ENCODE measurements around the gene CEACAM6.
"Not testable (repeated sequence)": the region's sequence is repeated elsewhere in the genome, so short reads cannot be mapped to it uniquely, and the experiment has no call there.

The CEACAM6 gene

DNA sequence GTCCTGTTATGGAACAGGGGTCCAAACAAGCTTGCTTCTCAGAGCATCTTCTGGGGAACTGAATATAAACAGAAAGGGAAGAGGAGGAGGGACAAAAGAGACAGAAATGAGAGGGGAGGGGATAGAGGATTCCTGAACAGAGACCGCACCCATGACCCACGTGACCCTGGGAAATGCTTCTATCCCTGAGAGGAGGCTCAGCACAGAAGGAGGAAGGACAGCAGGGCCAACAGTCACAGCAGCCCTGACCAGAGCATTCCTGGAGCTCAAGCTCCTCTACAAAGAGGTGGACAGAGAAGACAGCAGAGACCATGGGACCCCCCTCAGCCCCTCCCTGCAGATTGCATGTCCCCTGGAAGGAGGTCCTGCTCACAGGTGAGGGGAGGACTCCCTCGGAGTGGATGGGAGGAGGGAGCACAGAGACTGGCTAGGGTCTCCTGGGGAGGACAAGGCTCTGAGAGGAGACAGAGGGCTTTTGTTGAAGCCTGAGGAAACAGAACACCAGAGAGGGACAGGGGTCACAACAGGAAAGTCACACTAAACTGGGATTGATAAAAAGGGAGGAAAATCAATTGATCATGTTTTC lies at the start of gene CEACAM6:
Gene CEACAM6, plus strand, starts transcription at position 203 of the 586 bp plus-strand sequence. Its CDS starts 109 bp downstream, at position 312.
- DNase-seq (ENCODE audit: low read depth): no peak
- no peak within 1 kb of the TSS for H3K4me3 ChIP-seq (ENCODE audit: low read depth, low read length)

DNA sequence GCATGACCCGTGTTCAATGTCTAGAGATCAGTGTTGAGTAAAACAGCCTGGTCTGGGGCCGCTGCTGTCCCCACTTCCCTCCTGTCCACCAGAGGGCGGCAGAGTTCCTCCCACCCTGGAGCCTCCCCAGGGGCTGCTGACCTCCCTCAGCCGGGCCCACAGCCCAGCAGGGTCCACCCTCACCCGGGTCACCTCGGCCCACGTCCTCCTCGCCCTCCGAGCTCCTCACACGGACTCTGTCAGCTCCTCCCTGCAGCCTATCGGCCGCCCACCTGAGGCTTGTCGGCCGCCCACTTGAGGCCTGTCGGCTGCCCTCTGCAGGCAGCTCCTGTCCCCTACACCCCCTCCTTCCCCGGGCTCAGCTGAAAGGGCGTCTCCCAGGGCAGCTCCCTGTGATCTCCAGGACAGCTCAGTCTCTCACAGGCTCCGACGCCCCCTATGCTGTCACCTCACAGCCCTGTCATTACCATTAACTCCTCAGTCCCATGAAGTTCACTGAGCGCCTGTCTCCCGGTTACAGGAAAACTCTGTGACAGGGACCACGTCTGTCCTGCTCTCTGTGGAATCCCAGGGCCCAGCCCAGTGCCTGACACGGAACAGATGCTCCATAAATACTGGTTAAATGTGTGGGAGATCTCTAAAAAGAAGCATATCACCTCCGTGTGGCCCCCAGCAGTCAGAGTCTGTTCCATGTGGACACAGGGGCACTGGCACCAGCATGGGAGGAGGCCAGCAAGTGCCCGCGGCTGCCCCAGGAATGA lies 48.4 kb upstream of the CEACAM6 start:
- DNase-seq (ENCODE audit: low read depth): no peak
- no peak overlapping the region for H3K4me3 ChIP-seq (ENCODE audit: low read depth, low read length)

DNA sequence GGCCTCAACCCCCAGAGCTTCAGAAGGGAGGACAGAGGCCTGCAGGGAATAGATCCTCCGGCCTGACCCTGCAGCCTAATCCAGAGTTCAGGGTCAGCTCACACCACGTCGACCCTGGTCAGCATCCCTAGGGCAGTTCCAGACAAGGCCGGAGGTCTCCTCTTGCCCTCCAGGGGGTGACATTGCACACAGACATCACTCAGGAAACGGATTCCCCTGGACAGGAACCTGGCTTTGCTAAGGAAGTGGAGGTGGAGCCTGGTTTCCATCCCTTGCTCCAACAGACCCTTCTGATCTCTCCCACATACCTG lies 47.9 kb upstream of the CEACAM6 start:
- DNase-seq (ENCODE audit: low read depth): no peak
- no peak overlapping the region for H3K4me3 ChIP-seq (ENCODE audit: low read depth, low read length)

DNA sequence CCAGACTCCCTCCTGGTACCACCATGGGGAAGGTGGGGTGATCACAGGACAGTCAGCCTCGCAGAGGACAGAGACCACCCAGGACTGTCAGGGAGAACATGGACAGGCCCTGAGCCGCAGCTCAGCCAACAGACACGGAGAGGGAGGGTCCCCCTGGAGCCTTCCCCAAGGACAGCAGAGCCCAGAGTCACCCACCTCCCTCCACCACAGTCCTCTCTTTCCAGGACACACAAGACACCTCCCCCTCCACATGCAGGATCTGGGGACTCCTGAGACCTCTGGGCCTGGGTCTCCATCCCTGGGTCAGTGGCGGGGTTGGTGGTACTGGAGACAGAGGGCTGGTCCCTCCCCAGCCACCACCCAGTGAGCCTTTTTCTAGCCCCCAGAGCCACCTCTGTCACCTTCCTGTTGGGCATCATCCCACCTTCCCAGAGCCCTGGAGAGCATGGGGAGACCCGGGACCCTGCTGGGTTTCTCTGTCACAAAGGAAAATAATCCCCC lies 47.4 kb upstream of the CEACAM6 start:
- H3K4me3 ChIP-seq (ENCODE audit: low read depth, low read length): no peak overlapping the region
- no peak for DNase-seq (ENCODE audit: low read depth)

DNA sequence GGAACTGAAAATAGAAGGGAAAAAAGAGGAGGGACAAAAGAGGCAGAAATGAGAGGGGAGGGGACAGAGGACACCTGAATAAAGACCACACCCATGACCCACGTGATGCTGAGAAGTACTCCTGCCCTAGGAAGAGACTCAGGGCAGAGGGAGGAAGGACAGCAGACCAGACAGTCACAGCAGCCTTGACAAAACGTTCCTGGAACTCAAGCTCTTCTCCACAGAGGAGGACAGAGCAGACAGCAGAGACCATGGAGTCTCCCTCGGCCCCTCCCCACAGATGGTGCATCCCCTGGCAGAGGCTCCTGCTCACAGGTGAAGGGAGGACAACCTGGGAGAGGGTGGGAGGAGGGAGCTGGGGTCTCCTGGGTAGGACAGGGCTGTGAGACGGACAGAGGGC lies 46.8 kb upstream of the CEACAM6 start, which contains the start of gene CEACAM5:
Gene CEACAM5, plus strand, starts transcription at position 146 of the 400 bp plus-strand sequence. Its CDS starts 106 bp downstream, at position 252.
- DNase-seq (ENCODE audit: low read depth): no peak
- H3K4me3 ChIP-seq (ENCODE audit: low read depth, low read length): no peak within 1 kb of the TSS

DNA sequence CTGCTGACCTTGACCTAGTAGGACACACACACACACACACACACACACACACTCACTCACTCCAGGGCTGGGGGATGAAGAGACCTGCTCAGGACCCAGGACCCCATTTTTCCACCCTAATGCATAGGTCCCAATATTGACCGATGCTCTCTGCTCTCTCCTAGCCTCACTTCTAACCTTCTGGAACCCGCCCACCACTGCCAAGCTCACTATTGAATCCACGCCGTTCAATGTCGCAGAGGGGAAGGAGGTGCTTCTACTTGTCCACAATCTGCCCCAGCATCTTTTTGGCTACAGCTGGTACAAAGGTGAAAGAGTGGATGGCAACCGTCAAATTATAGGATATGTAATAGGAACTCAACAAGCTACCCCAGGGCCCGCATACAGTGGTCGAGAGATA lies 45.8 kb upstream of the CEACAM6 start:
- not testable (repeated sequence) for H3K4me3 ChIP-seq (ENCODE audit: low read depth, low read length); DNase-seq (ENCODE audit: low read depth)

DNA sequence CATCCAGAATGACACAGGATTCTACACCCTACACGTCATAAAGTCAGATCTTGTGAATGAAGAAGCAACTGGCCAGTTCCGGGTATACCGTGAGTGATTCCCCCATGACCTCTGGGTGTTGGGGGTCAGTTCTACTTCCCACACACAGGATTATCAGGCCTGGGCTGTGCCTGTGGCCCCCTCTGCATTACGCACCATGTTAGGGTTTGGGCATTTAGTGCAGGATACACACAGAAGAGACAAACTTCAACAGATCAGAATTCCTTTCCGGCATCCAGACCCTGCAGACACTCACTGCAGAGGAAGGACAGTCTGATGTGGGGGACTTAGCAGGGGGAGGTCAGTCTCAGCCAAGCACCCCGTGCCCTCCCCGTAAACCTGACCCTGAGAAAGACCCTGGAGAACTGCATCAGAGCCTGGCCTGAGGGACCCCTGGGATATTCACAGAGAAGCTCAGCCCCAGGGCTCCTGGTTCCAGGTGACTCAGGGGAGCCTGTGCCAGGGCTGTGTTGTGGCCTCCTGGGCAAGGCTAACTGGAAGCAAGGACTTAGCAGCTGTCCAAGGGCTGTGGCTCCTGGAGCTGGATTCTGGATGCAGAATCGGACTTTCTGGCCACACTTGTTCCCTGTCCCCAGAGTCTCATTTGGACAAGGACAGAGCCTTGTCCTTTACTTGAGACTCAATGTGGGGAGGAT lies 45.2 kb upstream of the CEACAM6 start:
- H3K4me3 ChIP-seq (ENCODE audit: low read depth, low read length): no peak overlapping the region

DNA sequence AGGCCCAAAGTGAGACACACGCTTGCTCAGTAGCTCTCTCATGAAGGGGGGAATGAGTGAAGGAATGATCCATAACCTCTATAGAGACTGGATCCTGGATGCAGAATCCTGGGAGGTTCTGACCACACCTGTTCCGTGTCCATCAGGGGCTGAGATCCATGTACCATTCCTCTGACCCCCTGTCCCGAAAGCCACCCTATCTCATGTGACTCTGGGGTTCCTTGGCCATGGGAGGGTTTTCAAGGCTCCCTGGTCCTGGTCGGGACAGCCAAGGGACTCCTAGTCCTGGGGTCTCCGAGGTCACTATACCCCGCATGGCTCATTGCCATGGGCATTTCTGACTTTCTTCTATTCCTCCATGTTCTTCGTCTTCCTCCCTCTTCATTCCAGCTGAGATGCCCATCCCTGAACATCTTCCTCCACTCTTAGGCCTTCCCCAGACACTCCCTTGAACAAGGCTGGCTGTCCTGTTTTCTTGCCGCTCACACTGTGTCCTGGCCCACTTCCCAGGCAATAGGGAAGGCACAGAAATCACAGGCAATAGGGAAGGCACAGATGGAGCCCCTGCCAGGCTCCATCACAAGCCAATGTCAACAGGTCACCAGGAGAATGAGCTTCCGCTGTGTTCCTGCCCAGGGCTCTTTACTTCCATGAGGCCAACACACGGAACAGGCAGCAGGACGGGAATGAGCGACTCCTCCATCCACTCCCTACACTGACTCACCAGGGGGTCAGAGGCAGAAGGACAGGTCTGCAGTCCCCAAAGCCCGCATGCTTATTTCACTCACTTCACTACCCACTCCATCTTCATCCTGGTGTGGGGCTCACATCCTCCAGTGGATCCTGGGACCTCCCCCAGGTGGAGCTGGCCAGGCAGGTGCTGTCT lies 43.7 kb upstream of the CEACAM6 start:
- no peak overlapping the region for H3K4me3 ChIP-seq (ENCODE audit: low read depth, low read length)

More for the DNA sequence above, 45.2 kb upstream of the CEACAM6 start:
- DNase-seq (ENCODE audit: low read depth): no peak

DNA sequence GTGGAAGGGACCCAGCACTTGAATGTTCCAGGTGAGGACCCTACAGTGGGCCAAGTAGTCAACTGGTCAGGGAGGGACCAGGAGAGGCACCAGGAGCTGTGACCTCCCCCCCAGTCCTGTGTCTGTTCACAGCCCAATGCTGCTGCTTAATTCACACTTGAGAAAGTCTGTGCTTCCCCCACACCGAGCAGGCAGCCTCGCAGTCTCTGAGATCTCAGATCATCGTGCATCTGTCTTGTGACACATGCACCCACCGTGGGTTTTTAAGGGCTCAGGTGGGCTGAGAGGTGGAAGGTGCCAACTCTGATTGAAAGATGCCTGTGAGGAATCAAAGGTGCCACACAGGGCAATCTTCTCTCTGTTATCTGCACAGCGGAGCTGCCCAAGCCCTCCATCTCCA lies 40.7 kb upstream of the CEACAM6 start:
- H3K4me3 ChIP-seq (ENCODE audit: low read depth, low read length): no peak overlapping the region
- no peak for DNase-seq (ENCODE audit: low read depth)

More for the DNA sequence above, 43.7 kb upstream of the CEACAM6 start:
- DNase-seq (ENCODE audit: low read depth): no peak

DNA sequence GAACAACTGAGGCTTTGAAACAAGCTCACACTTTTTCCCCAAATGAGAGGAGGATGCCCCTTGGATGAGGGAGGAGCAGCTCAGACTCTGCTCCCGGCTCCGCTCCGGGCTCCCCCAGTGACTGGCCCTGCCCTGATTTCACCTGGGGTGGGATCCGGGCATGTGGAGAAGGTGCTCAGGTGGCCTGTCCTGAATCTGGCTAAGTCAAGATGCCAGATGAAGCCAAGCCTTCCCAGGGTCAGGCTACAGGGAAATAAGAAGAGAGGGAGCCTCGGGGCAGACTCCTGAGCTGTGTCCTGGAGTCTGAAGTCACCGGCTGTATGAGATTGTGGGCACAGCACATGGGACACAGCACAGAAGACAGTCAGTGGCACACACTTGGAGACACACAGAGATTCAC lies 36.6 kb upstream of the CEACAM6 start:
- no peak for DNase-seq (ENCODE audit: low read depth)
- no peak overlapping the region for H3K4me3 ChIP-seq (ENCODE audit: low read depth, low read length)

DNA sequence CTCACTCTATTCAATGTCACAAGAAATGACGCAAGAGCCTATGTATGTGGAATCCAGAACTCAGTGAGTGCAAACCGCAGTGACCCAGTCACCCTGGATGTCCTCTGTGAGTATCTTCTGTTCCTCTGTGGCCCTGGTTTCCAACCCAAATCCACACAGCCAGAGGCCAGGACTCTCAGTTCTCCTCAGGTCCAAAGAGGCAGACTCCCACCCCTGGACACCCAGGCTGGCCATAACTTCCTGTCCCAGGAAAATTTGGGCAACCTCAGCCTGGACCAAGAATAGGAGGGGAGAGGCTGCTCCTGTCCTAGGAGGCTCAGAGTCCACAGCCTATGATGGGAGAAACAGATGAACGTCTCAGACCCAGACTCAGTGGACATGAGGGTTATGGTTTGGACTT lies 35.2 kb upstream of the CEACAM6 start:
- H3K4me3 ChIP-seq (ENCODE audit: low read depth, low read length): no peak overlapping the region
- DNase-seq (ENCODE audit: low read depth): no peak

DNA sequence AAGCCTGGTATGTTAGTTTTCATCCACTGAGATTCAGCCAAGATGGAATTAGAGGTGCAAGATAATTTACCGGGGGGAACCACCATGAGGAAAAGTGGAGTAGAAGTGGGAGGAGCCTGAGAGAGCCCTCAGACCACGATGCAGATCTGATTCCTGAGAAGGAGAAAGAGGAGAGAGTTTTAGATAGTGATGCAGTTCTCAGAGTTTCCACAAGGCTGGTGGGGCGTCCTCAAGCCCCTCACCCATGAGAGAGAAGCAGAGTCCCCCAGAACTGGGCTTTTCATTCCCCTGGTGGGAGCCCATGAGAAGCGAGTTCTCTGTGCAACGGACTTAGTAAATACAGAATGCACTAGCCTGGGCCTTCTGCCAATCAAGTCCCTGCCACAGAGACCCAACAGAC lies 28.8 kb upstream of the CEACAM6 start:
- H3K4me3 ChIP-seq (ENCODE audit: low read depth, low read length): no peak overlapping the region
- no peak for DNase-seq (ENCODE audit: low read depth)

DNA sequence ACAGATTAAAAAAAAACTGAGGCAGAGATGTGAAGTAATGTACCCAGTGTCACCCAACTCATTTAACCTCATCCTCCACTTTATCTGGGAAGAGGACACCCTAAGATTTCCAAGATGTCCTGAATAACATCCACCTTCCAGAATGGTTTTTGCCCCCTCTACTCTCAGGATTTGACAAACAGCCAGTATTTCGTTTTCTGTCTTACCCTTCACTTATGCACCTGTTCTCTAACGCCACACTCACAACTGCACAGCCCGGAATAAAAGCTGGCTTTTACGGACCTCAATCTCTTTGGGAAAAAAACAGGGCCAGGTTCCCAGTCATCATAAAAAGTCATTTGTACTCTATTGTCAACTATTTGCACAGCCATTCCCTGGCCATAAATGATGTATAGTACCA lies 21.2 kb upstream of the CEACAM6 start:
- DNase-seq (ENCODE audit: low read depth): no peak
- H3K4me3 ChIP-seq (ENCODE audit: low read depth, low read length): no peak overlapping the region

DNA sequence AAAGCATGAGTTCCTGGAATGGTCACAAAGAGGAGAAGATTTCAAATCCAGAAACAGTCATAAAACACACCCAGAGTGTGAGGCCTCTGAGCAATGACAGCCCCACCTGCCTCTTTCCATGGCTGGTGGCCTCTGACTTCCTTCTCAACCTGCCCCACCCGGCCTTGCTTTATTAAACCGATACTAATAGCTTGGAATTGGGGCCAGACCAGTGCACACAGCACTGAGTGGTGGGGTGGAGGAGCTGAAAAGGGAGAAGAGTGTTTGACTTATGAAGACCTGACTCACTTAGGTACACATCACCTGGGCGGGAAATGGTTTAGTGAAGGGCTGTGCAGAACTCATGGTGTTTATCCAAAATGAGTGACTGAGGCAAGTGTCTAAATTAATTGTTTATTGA lies 20.7 kb upstream of the CEACAM6 start:
- DNase-seq (ENCODE audit: low read depth): no peak
- no peak overlapping the region for H3K4me3 ChIP-seq (ENCODE audit: low read depth, low read length)

DNA sequence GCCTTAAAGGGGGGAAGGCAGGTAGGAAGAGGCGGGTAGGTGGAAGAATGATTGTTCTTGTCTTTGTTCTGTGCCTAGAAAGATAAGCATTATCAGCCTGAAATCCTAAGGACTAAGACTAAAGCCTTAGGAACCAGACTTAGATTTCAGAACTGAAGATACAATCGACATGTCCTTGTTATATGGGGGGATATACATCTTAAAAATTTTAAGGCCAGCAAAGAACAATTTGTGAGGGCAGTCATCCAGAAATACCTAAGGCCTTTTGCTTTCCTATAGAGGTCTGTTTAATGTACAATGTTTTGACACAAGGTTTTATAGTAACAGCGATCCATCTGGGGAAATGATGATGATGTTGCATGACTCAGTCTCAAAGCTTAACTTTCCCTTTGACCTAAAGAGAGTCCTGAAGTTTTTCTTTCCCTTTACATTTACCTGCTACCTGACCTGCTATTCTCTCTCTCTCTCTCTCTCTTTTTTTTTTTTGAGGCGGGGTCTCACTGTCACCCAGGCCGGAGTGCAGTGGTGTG lies 20.2 kb upstream of the CEACAM6 start:
- no peak overlapping the region for H3K4me3 ChIP-seq (ENCODE audit: low read depth, low read length)
- DNase-seq (ENCODE audit: low read depth): no peak

DNA sequence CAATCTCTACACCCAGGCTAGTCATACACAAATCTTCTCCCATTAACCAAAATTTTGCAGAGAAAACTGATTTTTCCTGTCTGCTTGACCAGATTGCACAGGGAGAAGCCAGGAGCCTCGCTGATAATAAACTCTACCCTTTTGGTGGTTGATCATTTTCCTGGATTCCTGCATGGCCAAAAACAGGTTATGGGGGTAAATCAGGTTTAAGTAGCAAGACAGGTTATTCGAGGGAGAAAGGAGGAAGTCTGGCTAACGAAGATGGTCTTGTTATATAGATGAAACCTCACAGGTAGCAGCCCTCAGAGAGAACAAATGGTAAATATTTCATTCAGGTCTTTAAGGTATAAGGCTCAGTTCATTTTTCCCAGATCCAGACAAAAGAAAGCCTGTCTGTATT lies 16.0 kb upstream of the CEACAM6 start:
- no peak overlapping the region for H3K4me3 ChIP-seq (ENCODE audit: low read depth, low read length)
- DNase-seq (ENCODE audit: low read depth): no peak

DNA sequence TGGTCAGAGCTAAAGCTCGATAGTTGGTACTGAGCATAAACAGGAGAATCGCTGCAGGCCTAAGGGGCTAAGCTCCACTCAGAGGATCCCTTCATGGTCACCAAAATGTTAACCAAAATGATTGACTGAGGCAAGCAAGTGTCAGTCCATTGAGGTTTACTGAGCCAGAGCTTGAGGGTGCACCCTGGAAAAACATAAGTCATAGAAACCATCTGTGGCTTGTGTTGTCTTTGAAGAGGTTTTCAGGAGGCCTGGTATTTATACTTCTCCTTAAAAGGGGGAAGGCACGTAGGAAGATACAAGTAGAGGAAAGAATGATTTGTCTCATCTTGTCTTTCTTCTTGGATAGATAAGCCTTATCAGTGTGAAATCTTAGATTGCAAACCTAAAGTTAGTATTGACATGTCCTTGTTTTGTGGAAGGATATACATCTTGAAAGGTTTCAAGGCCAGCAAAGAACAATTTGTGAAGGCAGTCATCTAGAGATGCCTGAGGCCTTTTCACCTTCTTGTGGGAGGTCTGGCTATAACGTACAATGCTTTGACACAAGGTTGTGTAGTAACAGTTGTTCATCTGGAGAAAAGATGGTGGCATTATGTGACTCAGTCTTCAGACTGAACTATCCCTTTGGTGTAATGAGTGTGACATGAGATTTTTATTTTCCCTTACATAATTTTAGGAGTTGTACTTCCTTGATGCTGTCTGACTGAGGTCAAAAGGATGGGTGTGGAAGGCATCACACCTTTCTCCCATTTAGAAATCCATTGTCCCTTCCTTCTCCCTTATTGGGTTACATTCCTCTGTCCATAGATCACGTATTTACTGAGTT lies 14.7 kb upstream of the CEACAM6 start:
- no peak for DNase-seq (ENCODE audit: low read depth)
- no peak overlapping the region for H3K4me3 ChIP-seq (ENCODE audit: low read depth, low read length)

DNA sequence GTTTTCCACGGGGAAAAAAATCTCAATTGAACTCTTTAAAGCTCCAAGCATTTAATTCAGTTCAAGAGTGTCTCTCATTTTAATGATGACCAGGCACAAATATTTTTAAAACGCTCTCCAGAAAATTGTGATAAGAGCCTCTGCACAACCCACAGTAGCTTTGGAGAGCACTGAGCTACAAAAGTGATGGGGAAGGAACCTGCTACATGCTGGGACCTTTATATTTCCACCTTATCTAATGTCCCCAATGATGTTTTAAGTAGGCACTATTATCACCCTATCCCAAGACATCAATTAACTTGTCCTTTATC lies 14.1 kb upstream of the CEACAM6 start:
- no peak for DNase-seq (ENCODE audit: low read depth)
- no peak overlapping the region for H3K4me3 ChIP-seq (ENCODE audit: low read depth, low read length)

DNA sequence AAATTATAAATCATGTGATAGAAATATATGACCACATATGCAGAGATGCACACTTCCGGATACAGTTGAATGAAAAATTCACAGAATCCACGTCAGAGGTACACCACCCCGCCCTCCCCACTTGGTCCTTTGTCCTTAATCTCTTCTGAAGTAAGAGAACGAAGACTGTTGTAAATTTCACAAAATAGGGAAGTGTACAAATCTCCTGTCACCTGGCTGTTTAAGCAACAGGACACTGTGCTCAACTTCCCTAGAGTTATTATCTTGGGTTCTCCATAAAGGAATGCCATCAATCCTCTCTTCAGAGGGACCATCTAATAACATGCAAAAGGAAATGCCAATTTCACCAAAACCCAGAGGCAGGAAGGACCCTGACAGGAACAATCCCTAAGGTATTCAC lies 10.5 kb upstream of the CEACAM6 start:
- H3K4me3 ChIP-seq (ENCODE audit: low read depth, low read length): no peak overlapping the region
- no peak for DNase-seq (ENCODE audit: low read depth)
